GM08714 (cell line): ENCODE data around the gene C16orf96.

ENCODE experiments used
- H3K4me3 ChIP-seq: fragments of 200-500 bp; sonication (Bioruptor generic); 2 replicates; pipeline ENCODE4 v1.5.1; 2014; ENCODE audit warnings: mild to moderate bottlenecking, low read length, inconsistent platforms
- ZNF274 ChIP-seq: IDR thresholded peaks from 2 replicates; pipeline ENCODE4 v1.6.1; 2012; ENCODE audit warnings: mild to moderate bottlenecking, low read depth, low read length

The C16orf96 gene

GRCh38 chr16:4594433-4595410 lies 38.6 kb downstream of the C16orf96 start:
- TF ChIP-seq ZNF274, result no peak
- no peak overlapping the region for H3K4me3 ChIP-seq

GRCh38 chr16:4597174-4597573 lies 41.0 kb downstream of the C16orf96 start:
- H3K4me3 ChIP-seq, result no peak overlapping the region
- no peak for TF ChIP-seq ZNF274

GRCh38 chr16:4599037-4599436 lies 42.9 kb downstream of the C16orf96 start:
- no peak for TF ChIP-seq ZNF274
- H3K4me3 ChIP-seq, result no peak overlapping the region

GRCh38 chr16:4599545-4599944 lies 43.4 kb downstream of the C16orf96 start:
- no peak for TF ChIP-seq ZNF274
- no peak overlapping the region for H3K4me3 ChIP-seq

GRCh38 chr16:4601036-4601863 lies 45.1 kb downstream of the C16orf96 start:
- H3K4me3 ChIP-seq, result no peak overlapping the region
- TF ChIP-seq ZNF274, result no peak

- no peak overlapping the region for H3K4me3 ChIP-seq
- no peak for TF ChIP-seq ZNF274
These were observed 45.7 kb downstream of the C16orf96 start for GRCh38 chr16:4601864-4602186.

- TF ChIP-seq ZNF274, result no peak
- H3K4me3 ChIP-seq, result no peak overlapping the region
These were observed 46.2 kb downstream of the C16orf96 start for GRCh38 chr16:4602331-4602730.

- H3K4me3 ChIP-seq, result no peak overlapping the region
- no peak for TF ChIP-seq ZNF274
These were observed 47.6 kb downstream of the C16orf96 start for GRCh38 chr16:4603624-4604170.

- H3K4me3 ChIP-seq, result no peak overlapping the region
- TF ChIP-seq ZNF274, result no peak
These were observed 48.3 kb downstream of the C16orf96 start for GRCh38 chr16:4604401-4604800.

- H3K4me3 ChIP-seq, result no peak overlapping the region
- no peak for TF ChIP-seq ZNF274
These were observed 50.2 kb downstream of the C16orf96 start for GRCh38 chr16:4606354-4606753.

- no peak for TF ChIP-seq ZNF274
- H3K4me3 ChIP-seq, result no peak overlapping the region
These were observed 51.9 kb downstream of the C16orf96 start for GRCh38 chr16:4607841-4608703.

GRCh38 chr16:4608704-4608980 lies 52.5 kb downstream of the C16orf96 start:
- H3K4me3 ChIP-seq, result no peak overlapping the region
- TF ChIP-seq ZNF274, result no peak

- H3K4me3 ChIP-seq, result no peak overlapping the region
- TF ChIP-seq ZNF274, result no peak
These were observed 53.3 kb downstream of the C16orf96 start for GRCh38 chr16:4609200-4610010.
